Ectodermal cell (in vitro differentiated cells): Measurements from ENCODE around the gene PABPN1L.
"Not testable (repeated sequence)": the region's sequence is repeated elsewhere in the genome, so short reads cannot be mapped to it uniquely, and the experiment has no call there.

Experiments
- H3K27ac ChIP-seq: 2 replicates; pipeline ENCODE4 v1.7.0; 2013; ENCODE audit warnings: mild to moderate bottlenecking, low read depth, low read length; ENCODE audit not compliant: insufficient read depth, poor library complexity, severe bottlenecking
- H3K27me3 ChIP-seq: 2 replicates; pipeline ENCODE4 v1.7.0; 2013; ENCODE audit warnings: mild to moderate bottlenecking, low read length; ENCODE audit not compliant: insufficient read depth, control insufficient read depth, poor library complexity, severe bottlenecking
- H3K36me3 ChIP-seq: one replicate; pipeline ENCODE4 v1.7.0; 2013; ENCODE audit warnings: low read length; ENCODE audit not compliant: control insufficient read depth, insufficient read depth
- H3K4me1 ChIP-seq: one replicate; pipeline ENCODE4 v1.7.0; 2013; ENCODE audit warnings: low read length; ENCODE audit not compliant: control insufficient read depth, insufficient read depth
- H3K4me3 ChIP-seq: 2 replicates; pipeline ENCODE4 v1.7.0; 2013; ENCODE audit warnings: low read depth, low read length, control low read depth; ENCODE audit not compliant: insufficient read depth
- H3K9me3 ChIP-seq: 2 replicates; pipeline ENCODE4 v1.7.0; 2013; ENCODE audit warnings: mild to moderate bottlenecking, low read length, moderate library complexity; ENCODE audit not compliant: control insufficient read depth
- WGBS, 2 experiments: methylation state at CpG; one replicate each; pipeline ENCODE4 v1.1.7; 2013; ENCODE audit warnings: missing lambda C conversion rate in 2 of 2; 5-methylcytosine and 5-hydroxymethylcytosine counted together

Gene PABPN1L

DNA sequence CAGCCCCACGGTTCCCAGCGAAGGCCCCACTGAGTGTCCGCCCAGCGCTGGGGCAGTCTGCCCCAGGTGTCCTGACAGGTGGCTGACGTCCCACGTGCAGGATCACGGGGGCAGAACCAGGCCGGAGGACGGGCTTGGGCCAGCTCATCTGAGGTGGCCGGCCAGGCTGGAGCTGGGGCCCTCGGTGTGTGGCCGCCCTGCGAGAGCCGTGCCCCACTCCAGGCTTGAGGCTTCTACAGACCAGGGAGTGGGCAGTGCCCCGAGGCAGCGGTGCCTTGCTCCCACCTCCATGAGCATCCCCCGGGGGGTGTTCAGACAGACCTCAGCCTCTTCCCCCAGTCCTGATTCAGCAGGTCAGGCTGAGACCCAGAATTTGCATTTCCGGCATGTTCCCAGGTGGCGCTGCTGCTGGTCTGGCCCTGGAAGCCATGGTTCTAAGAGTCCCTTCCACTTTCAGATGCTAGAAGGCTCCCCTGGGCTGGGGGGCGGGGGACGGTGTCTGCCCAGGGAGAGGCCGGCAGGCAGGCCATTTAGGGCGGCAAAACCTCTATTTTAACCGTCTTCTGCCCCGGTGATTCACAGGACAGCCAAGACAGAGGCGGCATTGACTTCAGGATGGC is 35.4 kb upstream of the PABPN1L start:
- H3K36me3 ChIP-seq, result no peaks in the 10 kb centered on the region
- no peak overlapping the region for H3K4me3 ChIP-seq
- no peaks in the 10 kb centered on the region for H3K9me3 ChIP-seq
- H3K27ac ChIP-seq, result no peak overlapping the region
- no peaks in the 10 kb centered on the region for H3K4me1 ChIP-seq
- H3K27me3 ChIP-seq, result no peaks in the 10 kb centered on the region
- 79 to 80% methylated on average over 26 of the region's 26 CpGs for WGBS, 2 experiments

- WGBS, 2 experiments, result 93 to 94% methylated on average over 12 of the region's 12 CpGs
- H3K36me3 ChIP-seq, result no peaks in the 10 kb centered on the region
- H3K9me3 ChIP-seq, result no peaks in the 10 kb centered on the region
- H3K27me3 ChIP-seq, result no peaks in the 10 kb centered on the region
- H3K27ac ChIP-seq, result no peak overlapping the region
- H3K4me1 ChIP-seq, result no peaks in the 10 kb centered on the region
- no peak overlapping the region for H3K4me3 ChIP-seq
Observed at GRCh38 chr16:88900662-88901052, 34.2 kb upstream of the PABPN1L start.

DNA sequence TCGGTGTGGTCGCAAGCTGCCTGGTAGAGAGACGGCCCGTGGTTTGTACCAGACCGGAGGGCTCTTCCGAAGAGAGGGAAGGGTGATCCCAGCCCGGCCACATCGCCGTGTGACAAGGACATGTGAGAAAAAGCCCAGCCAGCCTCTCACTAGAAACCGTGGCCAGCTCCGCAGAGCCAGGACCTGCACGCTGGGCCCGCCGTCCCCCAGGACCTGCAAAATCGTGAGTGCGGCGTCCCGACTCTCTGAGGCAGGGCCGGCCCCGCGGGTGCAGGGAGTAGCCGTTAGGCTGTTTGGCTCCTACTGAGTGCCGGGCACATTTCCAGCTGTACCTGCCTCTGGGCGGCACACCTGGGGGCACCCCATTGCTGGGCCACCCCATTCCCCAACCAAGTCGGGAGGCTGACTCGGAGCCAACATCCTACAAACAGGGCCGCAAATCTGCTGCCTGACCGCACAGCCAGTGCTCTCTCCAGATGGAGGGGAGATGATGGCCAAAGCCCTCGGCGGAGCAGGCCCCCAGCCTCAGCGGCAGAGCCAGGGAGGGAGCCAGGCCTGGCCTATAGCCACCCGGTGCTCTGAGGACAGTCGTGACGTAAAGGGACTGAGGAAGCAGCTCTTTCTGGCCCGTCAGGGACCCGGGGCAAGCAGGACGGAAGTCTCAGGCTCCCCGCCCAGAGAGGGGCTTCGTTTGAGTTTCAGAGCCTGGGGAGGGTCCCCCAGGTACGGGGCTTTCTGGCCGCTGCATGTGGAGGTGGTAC is 33.6 kb upstream of the PABPN1L start:
- Histone ChIP-seq H3K4me3 (no peak overlapping the region), H3K9me3 (no peaks in the 10 kb centered on the region), H3K27ac (no peak overlapping the region), H3K36me3 (no peaks in the 10 kb centered on the region), H3K27me3 (no peaks in the 10 kb centered on the region), H3K4me1 (no peaks in the 10 kb centered on the region)
- WGBS, 2 experiments, result 92 to 93% methylated on average over 41 of the region's 41 CpGs

DNA sequence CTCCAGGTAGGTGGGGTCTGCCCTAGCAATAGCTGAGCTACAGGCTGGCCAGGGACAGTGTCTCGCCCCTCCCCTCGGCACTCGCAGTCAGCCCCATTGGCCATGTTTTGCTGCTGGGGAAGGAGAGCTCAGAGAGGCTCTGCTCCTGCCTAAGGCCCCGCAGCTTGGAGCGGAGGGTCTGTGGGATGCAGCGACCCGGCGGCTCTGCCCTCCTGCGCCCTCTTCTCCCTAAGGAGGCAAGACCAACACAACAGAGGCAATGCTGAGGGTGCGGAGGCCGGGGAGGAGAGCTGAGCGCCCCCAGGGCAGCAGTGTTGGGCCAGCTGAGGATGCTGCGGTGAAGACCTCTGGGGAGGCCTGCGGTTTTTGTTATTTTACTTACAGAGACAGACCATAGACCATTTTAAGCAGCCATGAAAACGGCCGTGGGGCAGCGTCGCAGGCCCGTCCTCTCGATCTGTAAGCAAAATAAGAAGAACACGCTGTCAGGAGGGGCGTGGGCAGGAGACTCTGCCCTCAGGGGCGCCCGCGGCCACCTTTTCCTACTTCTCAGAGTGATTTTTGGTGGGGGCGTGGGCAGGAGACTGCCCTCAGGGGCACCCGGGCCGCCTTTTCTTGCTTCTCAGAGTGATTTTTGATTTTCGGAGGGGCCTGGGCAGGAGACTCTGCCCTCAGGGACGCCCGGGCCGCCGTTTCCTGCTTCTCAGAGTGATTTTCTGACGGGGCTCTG is 31.4 kb upstream of the PABPN1L start:
- Histone ChIP-seq H3K36me3 (no peaks in the 10 kb centered on the region), H3K9me3 (no peaks in the 10 kb centered on the region), H3K27me3 (no peaks in the 10 kb centered on the region), H3K4me1 (no peaks in the 10 kb centered on the region), H3K27ac (no peak overlapping the region), H3K4me3 (no peak overlapping the region)
- 91 to 93% methylated on average over 34 of the region's 34 CpGs for WGBS, 2 experiments

DNA sequence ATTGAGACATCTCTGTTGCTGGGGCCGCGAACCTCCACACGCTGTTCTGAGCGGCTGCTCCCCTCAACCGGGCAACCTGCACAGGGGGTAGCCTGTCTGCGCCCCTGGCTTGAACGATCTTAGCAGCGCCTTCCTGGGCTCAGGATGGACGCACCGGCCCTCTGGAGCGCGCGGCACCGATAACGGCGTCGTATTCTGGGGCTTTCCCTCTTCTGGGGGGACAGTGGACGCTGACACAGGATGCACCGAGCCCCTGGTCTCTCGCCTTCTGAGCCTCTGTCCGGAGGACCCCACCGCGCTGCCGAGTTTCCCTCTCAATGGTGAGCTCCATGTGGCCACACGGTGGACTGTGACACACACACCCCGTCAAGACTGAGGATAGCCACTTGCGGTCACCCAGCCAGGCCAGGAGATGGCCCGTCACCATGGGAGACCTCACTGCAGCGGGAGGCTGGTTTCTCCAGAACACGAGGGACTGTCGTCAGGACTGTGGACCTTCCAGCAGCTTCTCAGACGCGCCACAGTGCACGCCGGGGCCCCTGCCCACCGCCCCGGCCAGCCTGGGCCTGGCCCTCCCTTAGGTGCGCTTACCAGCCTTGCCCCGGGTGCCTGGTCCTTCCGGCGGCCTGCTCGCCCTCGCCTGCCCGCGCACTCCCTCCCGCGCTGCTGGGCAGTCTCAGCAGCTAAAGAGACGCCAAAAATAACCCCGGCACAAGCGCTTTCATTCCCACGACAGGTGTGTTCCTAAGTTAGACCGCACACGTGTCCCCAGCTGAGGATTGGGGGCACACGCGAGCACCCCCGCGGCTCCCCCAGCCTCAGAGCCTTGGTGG is 30.0 kb upstream of the PABPN1L start:
- H3K27me3 ChIP-seq, result no peaks in the 10 kb centered on the region
- WGBS, 2 experiments, result 91 to 93% methylated on average over 57 of the region's 57 CpGs

GRCh38 chr16:88895335-88895734 is 28.9 kb upstream of the PABPN1L start:
- Histone ChIP-seq H3K27me3 (no peaks in the 10 kb centered on the region), H3K9me3 (no peaks in the 10 kb centered on the region), H3K4me3 (no peak overlapping the region), H3K36me3 (no peaks in the 10 kb centered on the region), H3K4me1 (no peaks in the 10 kb centered on the region), H3K27ac (no peak overlapping the region)
- 92 to 93% methylated on average over 22 of the region's 22 CpGs for WGBS, 2 experiments

More for the DNA sequence above, 30.0 kb upstream of the PABPN1L start:
- Histone ChIP-seq H3K4me1 (no peaks in the 10 kb centered on the region), H3K4me3 (no peak overlapping the region), H3K36me3 (no peaks in the 10 kb centered on the region), H3K9me3 (no peaks in the 10 kb centered on the region), H3K27ac (no peak overlapping the region)

DNA sequence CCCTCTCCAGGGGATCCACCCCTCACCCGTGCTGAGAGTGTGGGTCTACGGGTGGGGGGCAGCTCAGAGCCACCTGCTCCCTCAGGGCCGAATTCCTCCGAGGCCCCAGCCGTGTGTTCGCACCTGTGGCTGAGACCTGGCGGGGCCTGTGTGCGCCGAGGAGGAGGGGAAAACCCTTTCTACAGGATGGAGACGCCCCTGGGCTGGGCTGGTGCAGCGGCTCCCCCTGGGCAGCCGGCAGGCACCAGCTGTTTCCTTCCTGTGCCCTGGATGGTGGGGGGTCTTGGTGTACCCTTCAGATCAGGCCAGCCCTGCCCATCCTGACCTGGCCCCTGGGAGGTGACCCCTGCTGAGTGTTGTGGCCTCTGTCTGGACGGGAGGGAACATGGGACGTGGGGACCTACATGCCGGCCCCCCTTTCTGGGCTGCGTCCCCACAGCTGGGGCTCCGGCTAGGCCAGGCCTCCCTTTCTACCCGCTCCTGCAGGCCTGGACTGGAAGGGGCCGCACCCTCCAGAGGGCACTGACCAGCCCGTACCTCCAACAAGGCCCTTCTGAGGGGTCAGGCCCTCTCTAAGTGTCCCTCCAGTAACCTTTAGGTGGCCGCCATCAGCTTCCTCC is 28.3 kb upstream of the PABPN1L start:
- no peak overlapping the region for H3K27ac ChIP-seq
- no peaks in the 10 kb centered on the region for H3K4me1 ChIP-seq
- WGBS, 2 experiments, result 89 to 91% methylated on average over 21 of the region's 21 CpGs
- no peak overlapping the region for H3K4me3 ChIP-seq
- H3K9me3 ChIP-seq, result no peaks in the 10 kb centered on the region
- H3K27me3 ChIP-seq, result no peaks in the 10 kb centered on the region
- no peaks in the 10 kb centered on the region for H3K36me3 ChIP-seq

DNA sequence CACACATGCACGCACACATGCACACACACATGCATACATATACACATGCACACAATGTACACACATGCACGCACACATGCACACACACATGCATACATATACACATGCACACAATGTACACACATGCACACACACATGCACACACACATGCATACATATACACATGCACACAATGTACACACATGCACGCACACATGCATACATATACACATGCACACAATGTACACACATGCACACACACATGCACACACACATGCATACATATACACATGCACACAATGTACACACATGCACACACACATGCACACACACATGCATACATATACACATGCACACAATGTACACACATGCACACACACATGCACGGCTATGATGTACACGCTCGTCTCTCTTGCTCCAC is 27.8 kb upstream of the PABPN1L start:
- H3K36me3 ChIP-seq, H3K27me3 ChIP-seq: not testable (repeated sequence)
- 97 to 98% methylated on average over 4 of the region's 6 CpGs for WGBS, 2 experiments

GRCh38 chr16:88893127-88893968 is 26.9 kb upstream of the PABPN1L start:
- no peaks in the 10 kb centered on the region for H3K9me3 ChIP-seq
- no peak overlapping the region for H3K27ac ChIP-seq
- WGBS, 2 experiments, result 89 to 90% methylated on average over 19 of the region's 19 CpGs
- no peaks in the 10 kb centered on the region for H3K36me3 ChIP-seq
- no peaks in the 10 kb centered on the region for H3K4me1 ChIP-seq
- no peak overlapping the region for H3K4me3 ChIP-seq
- no peaks in the 10 kb centered on the region for H3K27me3 ChIP-seq

More for the DNA sequence above, 27.8 kb upstream of the PABPN1L start:
- not testable (repeated sequence) for H3K27ac ChIP-seq, H3K4me1 ChIP-seq, H3K4me3 ChIP-seq, H3K9me3 ChIP-seq
